SU-DHL-6 (cell line): ENCODE results near the gene SEMA5A.

ENCODE experiments used
- H2AFZ ChIP-seq: fragments of 200-600 bp; sonication (generic); 2 replicates; pipeline ENCODE4 v1.6.1; 2014; ENCODE audit warnings: low read depth, mild to moderate bottlenecking, moderate library complexity, mixed read lengths, antibody characterized with exemption, low read length; ENCODE audit not compliant: severe bottlenecking
- H3F3A ChIP-seq: fragments of 200-600 bp; shearing (Covaris generic); 2 replicates; pipeline ENCODE4 v1.6.0; 2016; ENCODE audit warnings: antibody characterized with exemption, mild to moderate bottlenecking; ENCODE audit not compliant: insufficient read depth
- H3K27ac ChIP-seq: fragments of 200-600 bp; sonication (generic); 2 replicates; pipeline ENCODE4 v1.5.1; 2016; ENCODE audit warnings: low read depth, mild to moderate bottlenecking, low read length, moderate library complexity, mixed read lengths
- H3K27me3 ChIP-seq: fragments of 200-600 bp; sonication (generic), shearing (Covaris generic); 2 replicates; pipeline ENCODE4 v1.6.0; 2014; ENCODE audit warnings: mild to moderate bottlenecking, low read length
- H3K36me3 ChIP-seq: fragments of 200-600 bp; sonication (generic); 2 replicates; pipeline ENCODE4 v1.6.1; 2014; ENCODE audit warnings: mild to moderate bottlenecking, low read length, mixed read lengths
- H3K4me2 ChIP-seq: fragments of 300-600, 200-600 bp; shearing (Covaris generic), sonication (generic); 2 replicates; pipeline ENCODE4 v1.6.0; 2014; ENCODE audit warnings: low read length, low read depth, mild to moderate bottlenecking; ENCODE audit not compliant: poor library complexity, severe bottlenecking
- H3K4me3 ChIP-seq: fragments of 200-600 bp; sonication (generic); 2 replicates; pipeline ENCODE4 v1.5.1; 2014; ENCODE audit warnings: antibody characterized with exemption, low read length, mild to moderate bottlenecking, mixed read lengths; ENCODE audit not compliant: insufficient read depth, poor library complexity, severe bottlenecking
- H3K79me2 ChIP-seq: fragments of 200-600 bp; sonication (generic); 2 replicates; pipeline ENCODE4 v1.6.1; 2014; ENCODE audit warnings: mild to moderate bottlenecking, low read length, moderate library complexity; ENCODE audit not compliant: insufficient read depth
- H3K9ac ChIP-seq: fragments of 200-600 bp; sonication (generic); 2 replicates; pipeline ENCODE4 v1.7.0; 2014; ENCODE audit warnings: mild to moderate bottlenecking, low read length
- H3K9me2 ChIP-seq: fragments of 200-600 bp; sonication (generic); replicated peaks from 2 replicates; pipeline ENCODE4 v1.6.1; 2014; ENCODE audit warnings: low read length; ENCODE audit not compliant: insufficient read depth
- H3K9me3 ChIP-seq: fragments of 200-600 bp; sonication (generic); 2 replicates; pipeline ENCODE4 v1.6.1; 2014; ENCODE audit warnings: low read length, mixed read lengths; ENCODE audit not compliant: insufficient read depth
- H4K20me1 ChIP-seq: fragments of 200-600 bp; sonication (generic); 2 replicates; pipeline ENCODE4 v1.6.1; 2014; ENCODE audit warnings: low read depth, mild to moderate bottlenecking, antibody characterized with exemption, low read length, moderate library complexity, mixed read lengths
- CTCF ChIP-seq: fragments of 200-600 bp; sonication (generic); IDR thresholded peaks from one replicate; pipeline ENCODE4 v1.5.1; 2017; ENCODE audit warnings: antibody characterized with exemption, mild to moderate bottlenecking, low read length, moderate library complexity; ENCODE audit not compliant: insufficient read depth, poor library complexity, severe bottlenecking
- EZH2phosphoT487 ChIP-seq: fragments of 200-600 bp; sonication (generic), shearing (Covaris generic); conservative IDR thresholded peaks from 2 replicates; pipeline ENCODE4 v1.6.1; 2018; ENCODE audit warnings: mild to moderate bottlenecking, antibody characterized with exemption, low read length, moderate library complexity, mixed read lengths

SEMA5A gene

GRCh38 chr5:9456435-9457042, 89.3 kb downstream of the SEMA5A start:
- Histone ChIP-seq H3K36me3 (no peaks in the 10 kb centered on the region), H3K9me3 (no peaks in the 10 kb centered on the region), H3K4me3 (no peak overlapping the region), H3K4me2 (no peak overlapping the region), H3K27ac (no peak overlapping the region), H2AFZ (no peak overlapping the region), H3K27me3 (no peaks in the 10 kb centered on the region), H3K79me2 (no peaks in the 10 kb centered on the region), H4K20me1 (no peaks in the 10 kb centered on the region), H3K9ac (no peak overlapping the region), H3F3A (no peaks in the 10 kb centered on the region), H3K9me2 (0 out of 2 replicates have a peak, but pooled peaks cover 4% of the 10 kb centered on the region)
- TF ChIP-seq EZH2phosphoT487 (no peak), CTCF (no peak)

GRCh38 chr5:9455826-9456434, 89.9 kb downstream of the SEMA5A start:
- Histone ChIP-seq H3K27me3 (no peaks in the 10 kb centered on the region), H4K20me1 (no peaks in the 10 kb centered on the region), H3K79me2 (no peaks in the 10 kb centered on the region), H3K27ac (no peak overlapping the region), H3K36me3 (no peaks in the 10 kb centered on the region), H3K9me3 (no peaks in the 10 kb centered on the region), H3F3A (no peaks in the 10 kb centered on the region), H3K4me3 (no peak overlapping the region), H3K4me2 (no peak overlapping the region), H3K9me2 (0 out of 2 replicates have a peak, but pooled peaks cover 4% of the 10 kb centered on the region), H3K9ac (no peak overlapping the region), H2AFZ (no peak overlapping the region)
- no peak for TF ChIP-seq CTCF
- TF ChIP-seq EZH2phosphoT487: no peak

- H3K27ac ChIP-seq: no peak overlapping the region
- no peak overlapping the region for H3K4me3 ChIP-seq
- no peaks in the 10 kb centered on the region for H3F3A ChIP-seq
- H3K9ac ChIP-seq: no peak overlapping the region
- no peaks in the 10 kb centered on the region for H3K27me3 ChIP-seq
- H3K9me2 ChIP-seq: 0 out of 2 replicates have a peak, but pooled peaks cover 4% of the 10 kb centered on the region
- no peak overlapping the region for H2AFZ ChIP-seq
- no peaks in the 10 kb centered on the region for H3K36me3 ChIP-seq
- no peaks in the 10 kb centered on the region for H3K79me2 ChIP-seq
- no peaks in the 10 kb centered on the region for H4K20me1 ChIP-seq
- no peak overlapping the region for H3K4me2 ChIP-seq
- TF ChIP-seq CTCF: no peak
- no peak for TF ChIP-seq EZH2phosphoT487
- no peaks in the 10 kb centered on the region for H3K9me3 ChIP-seq
Observed at GRCh38 chr5:9454491-9454890, 91.4 kb downstream of the SEMA5A start.
